Esophagus muscularis mucosa (tissue), 4 donors: ENCODE data around the gene MRTFA.

ENCODE experiments used
- EP300 ChIP-seq: sonication (generic); formaldehyde crosslinking; IDR thresholded peaks from one replicate; pipeline ENCODE4 v1.6.1; 2017; ENCODE audit warnings: antibody characterized with exemption
- POLR2A ChIP-seq: fragments of 450-650 bp; IDR thresholded peaks from one replicate; pipeline ENCODE4 v1.6.1; 2017; ENCODE audit warnings: antibody characterized with exemption, moderate library complexity, mild to moderate bottlenecking, low read depth
- POLR2AphosphoS5 ChIP-seq, 2 donors: sonication (generic); formaldehyde crosslinking; IDR thresholded peaks; one replicate each; pipeline ENCODE4 v1.6.1; 2017; ENCODE audit warnings: antibody characterized with exemption in 2 of 2
- TF ChIP-seq, protein P1 (sequence below), 3 experiments: fragments of 200-600 bp in 2 of 3; fragments of 450-650 bp in 1 of 3; sonication (generic) in 2 of 3; IDR thresholded peaks; one replicate each; pipeline ENCODE4 v1.5.1; 2017 to 2019; ENCODE audit warnings: antibody characterized with exemption in 3 of 3, mild to moderate bottlenecking in 2 of 3, moderate library complexity in 1 of 3

DNA sequence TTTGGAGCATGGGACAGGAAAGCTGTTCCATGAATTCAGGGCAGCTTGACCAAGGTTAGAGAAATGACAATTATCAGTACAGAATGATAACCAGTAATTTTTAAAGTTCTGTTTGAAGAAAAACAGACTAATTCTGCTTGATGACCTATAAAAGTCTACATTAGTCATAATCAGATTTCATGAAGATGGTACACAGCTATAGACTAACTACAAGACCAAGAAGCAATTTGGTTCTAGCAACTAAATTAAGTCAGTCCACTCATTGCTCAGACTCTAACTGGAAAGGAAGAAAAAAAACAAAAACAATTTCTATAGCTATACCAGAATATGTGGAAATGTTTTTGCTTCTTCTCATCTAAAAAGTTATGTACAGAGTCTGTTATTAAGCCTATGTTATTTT lies 24.9 kb downstream of the MRTFA start:
- TF ChIP-seq POLR2AphosphoS5 (IDR thresholded peaks at IDR 0.05) (no peak), POLR2A (no peak), EP300 (no peak)
- TF ChIP-seq, protein P1, sequence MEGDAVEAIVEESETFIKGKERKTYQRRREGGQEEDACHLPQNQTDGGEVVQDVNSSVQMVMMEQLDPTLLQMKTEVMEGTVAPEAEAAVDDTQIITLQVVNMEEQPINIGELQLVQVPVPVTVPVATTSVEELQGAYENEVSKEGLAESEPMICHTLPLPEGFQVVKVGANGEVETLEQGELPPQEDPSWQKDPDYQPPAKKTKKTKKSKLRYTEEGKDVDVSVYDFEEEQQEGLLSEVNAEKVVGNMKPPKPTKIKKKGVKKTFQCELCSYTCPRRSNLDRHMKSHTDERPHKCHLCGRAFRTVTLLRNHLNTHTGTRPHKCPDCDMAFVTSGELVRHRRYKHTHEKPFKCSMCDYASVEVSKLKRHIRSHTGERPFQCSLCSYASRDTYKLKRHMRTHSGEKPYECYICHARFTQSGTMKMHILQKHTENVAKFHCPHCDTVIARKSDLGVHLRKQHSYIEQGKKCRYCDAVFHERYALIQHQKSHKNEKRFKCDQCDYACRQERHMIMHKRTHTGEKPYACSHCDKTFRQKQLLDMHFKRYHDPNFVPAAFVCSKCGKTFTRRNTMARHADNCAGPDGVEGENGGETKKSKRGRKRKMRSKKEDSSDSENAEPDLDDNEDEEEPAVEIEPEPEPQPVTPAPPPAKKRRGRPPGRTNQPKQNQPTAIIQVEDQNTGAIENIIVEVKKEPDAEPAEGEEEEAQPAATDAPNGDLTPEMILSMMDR (IDR thresholded peaks at IDR 0.05) = no peak
